ENCODE data around the gene BRAP.
"Not testable (repeated sequence)": the region's sequence is repeated elsewhere in the genome, so short reads cannot be mapped to it uniquely, and the experiment has no call there.

BRAP gene

DNA sequence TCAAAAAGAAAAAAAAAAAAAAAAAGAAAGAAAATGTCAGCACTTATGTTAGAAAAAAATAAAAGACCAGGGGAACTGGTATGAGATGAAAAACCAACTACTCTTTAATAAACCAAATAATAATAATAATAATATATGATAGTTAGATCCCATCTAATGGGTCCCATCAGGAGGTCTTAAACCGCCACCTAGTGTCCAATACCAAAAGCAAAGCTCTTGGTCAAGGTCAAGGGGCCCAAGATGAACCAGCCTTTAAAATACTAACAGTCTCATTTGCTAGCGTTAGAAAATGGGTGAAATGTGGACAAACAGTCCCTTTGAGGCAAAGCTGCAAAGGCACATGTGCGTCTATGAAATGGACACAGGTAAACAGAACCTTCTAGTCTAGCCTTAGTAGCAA, 12.3 kb downstream of the BRAP start:
- no peak for DNase-seq

DNA sequence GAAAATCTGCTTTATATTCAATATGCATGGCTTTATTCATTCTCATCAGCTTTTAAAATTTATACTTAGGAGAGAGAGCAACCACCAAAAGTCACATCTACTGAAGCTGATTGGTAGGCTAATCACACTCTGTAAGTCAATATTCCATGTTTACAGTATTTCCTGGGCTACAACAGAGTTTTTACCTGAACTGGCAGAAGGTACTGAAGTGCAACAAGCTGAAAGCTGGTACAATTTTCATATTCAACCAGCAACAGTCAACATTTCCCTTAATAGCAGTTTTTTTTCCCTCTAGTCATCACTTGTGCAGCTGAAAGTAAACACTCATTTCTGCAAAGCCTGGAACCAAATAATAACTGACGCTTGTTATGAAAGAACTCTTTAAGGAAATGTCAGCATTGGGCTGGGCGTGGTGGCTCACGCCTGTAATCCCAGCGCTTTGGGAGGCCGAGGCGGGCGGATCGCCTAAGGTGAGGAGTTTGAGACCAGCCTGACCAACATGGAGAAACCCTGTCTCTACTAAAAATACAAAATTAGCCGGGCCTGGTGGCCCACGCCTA, 12.9 kb downstream of the BRAP start:
- no peak for DNase-seq

- no peak for DNase-seq
Observed at GRCh38 chr12:111664961-111665865, 20.5 kb downstream of the BRAP start.

DNA sequence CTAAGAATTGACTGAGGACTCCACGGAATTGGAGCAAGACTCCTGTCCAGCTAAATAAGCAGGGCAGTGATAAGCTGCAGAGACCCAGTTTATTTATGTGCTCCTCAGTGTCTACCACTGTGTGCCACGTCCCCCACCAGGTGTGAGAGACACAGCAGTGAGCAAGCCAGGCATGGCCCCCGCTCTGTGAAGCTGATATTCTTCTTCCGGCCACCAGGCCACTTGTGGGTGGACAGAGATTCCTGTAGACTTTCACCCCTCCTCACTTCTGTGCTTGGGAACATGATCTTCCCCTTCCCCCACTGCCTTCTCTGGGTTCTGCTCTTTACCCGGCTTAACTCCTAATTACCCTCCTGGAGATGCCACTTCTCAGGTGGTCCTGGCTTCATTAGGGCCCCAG, 21.3 kb downstream of the BRAP start:
- no peak for DNase-seq

- DNase-seq, result no peak
Observed at GRCh38 chr12:111656016-111656415, 29.7 kb downstream of the BRAP start.

- no peak for DNase-seq
Observed at GRCh38 chr12:111655356-111655755, 30.4 kb downstream of the BRAP start.

- DNase-seq, result no peak
Observed at GRCh38 chr12:111653596-111653995, 32.2 kb downstream of the BRAP start.

- not testable (repeated sequence) for DNase-seq
Observed at GRCh38 chr12:111652530-111652929, 33.2 kb downstream of the BRAP start.

- DNase-seq, result no peak
Observed at GRCh38 chr12:111650912-111651311, 34.8 kb downstream of the BRAP start.

DNA sequence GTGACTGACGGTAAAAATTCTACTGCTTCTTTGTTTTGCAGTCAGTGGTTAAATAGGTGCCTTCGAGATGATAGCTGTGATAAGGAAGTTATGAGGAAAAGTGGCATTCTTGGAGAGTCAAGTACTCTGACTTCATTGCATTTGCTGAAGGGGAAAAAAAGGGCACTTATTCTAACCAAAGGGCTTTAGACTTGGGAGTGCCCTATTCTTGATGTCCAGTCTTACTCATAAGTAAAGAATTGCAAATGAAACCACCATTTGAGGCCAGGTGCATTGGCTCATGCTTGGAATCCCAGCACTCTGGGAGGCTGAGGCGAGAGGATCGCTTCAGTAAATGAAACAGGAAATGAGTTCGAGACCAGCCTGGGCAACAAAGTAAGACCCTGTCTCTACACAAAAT, 40.3 kb downstream of the BRAP start:
- no peak for DNase-seq

GRCh38 chr12:111643427-111643826, 42.3 kb downstream of the BRAP start:
- DNase-seq, result no peak

DNA sequence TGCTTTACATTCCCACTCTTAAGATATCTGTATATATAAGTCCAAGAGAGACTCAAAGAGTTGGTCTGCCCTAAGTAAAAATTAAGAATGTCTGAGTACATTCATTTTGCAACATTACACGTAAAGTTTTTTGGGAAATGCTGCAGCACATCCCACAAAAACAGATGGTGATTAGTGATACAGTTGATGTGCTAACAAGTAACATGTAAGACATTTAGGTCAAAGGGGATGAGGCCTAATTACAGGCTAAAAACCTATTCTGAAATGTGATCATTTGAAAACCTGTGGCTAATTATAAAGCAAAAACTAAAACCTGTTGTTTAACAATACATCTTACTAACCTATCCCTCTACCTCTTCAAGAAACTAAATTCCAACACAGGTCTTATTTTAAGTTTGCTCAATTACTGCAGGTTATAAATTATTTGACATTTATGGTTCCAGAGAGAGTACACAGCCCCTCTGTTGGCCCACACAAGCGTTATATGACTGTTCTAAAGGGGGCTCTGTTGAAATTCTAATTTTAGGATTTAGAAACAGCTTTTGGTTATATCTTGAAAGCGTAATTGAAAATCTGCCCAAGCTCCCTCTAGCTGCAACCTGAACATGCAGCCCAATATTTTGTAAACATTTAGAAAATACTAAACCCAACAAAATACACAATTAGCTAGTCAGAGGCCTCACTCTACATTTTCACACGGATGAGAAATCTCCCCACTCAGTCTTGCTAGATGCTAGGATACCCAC, 42.9 kb downstream of the BRAP start:
- DNase-seq, result no peak

DNA sequence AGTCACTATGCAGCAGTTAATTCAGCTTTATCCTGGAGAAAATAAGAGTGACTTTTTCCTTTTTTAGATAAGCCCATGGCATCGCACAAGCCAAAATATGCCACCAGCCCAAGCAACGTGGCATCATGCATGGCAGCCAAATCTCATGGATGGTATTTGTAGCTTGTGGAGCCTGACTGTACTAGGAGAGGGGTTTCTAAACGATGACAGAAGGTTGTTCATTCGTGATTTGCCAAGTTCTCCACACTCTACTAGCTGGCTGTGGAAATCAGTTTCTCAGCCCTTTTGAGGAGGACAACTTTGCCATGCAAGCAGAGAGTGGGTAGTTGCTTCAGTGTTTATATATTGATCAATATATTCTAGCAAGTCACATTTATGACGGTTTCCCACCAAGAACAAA, 45.2 kb downstream of the BRAP start:
- no peak for DNase-seq

- DNase-seq, result no peak
Observed at GRCh38 chr12:111638556-111638955, 47.2 kb downstream of the BRAP start.

DNA sequence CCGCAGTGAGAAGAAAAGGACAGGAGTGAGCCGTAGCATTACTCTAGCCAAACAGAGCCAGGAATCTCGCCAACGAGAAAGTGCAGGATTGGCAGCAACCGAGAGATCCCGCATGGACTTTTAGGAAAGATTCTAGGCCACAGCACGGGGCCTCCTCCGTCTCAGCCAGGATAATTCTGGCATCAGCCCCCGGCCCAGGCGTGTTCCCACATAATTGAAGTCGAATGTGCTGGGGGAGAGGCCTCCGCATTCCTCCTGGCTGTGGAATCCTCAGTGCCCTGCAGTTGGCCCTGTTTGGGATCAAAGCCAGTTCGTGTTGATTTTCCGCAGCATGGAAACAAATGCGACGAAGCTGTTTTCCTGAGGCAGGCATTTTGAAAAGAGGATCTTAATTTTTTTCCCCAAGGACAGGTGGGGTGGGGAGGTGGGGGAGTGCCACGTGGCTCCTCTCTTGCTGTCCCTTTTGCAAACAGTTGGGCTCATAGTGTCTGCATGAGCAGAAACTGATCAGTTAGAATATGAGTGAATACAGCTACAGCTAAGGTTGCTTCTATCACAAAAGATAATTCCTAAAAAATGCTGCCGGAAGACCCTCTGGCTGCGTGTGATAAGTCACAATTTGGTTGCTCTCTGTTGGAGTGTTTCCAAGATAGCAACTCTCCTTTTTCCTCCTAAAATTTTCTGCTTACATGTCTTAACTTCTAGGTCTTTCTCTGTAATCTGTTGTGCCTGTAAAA, 49.4 kb downstream of the BRAP start:
- DNase-seq, result no peak

GRCh38 chr12:111635524-111635923, 50.2 kb downstream of the BRAP start:
- no peak for DNase-seq

GRCh38 chr12:111628505-111629260, 57.1 kb downstream of the BRAP start:
- no peak for DNase-seq

- DNase-seq, result no peak
Observed at GRCh38 chr12:111626230-111626629, 59.5 kb downstream of the BRAP start.

DNA sequence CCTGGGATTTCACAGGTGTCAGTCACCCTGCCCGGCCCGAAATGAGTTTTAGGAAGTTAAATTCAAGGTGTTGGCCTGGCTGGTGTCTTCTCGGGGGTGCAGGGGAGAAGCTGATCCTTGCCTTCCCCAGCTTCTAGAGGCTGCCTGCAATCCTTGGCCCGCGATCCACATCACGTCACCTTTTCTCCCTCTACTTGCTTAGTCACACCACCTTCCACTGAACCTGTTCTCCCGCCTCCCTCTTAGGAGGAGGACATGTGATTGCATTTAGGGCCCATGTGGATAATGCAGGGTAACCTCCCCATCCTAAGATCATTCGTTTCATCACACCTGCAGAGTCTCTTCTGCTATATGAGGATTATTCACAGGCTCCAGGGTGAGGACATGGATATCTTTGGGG, 61.2 kb downstream of the BRAP start:
- DNase-seq, result no peak

GRCh38 chr12:111617841-111618240, 67.9 kb downstream of the BRAP start:
- DNase-seq, result not testable (repeated sequence)

GRCh38 chr12:111616177-111616623, 69.6 kb downstream of the BRAP start:
- DNase-seq, result no peak

DNA sequence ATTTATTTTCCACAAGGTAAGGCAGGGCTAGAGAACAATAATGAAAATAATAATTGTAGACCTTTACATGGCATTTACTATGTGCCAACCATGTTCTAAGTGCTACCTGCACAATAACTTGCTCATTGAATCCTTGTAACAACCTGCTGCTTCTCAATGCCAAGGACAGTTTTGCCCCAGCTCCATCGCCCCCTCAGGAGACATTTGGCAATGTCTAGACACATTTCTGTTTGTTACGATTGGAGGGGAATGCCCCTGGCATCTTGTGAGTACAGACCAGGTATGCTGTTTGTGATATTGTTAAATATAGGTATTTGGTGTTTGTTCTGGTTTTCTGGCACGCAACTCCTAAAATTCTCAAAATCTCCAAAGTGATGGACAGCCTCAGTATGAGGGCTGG, 78.5 kb downstream of the BRAP start:
- DNase-seq, result no peak
